GM12874 (cell line): Measurements from ENCODE around the gene PRDX5.

Experiments used
- TF ChIP-seq, protein P1 (sequence below): IDR thresholded peaks from 2 replicates; pipeline ENCODE4 v1.5.1; 2011; ENCODE audit warnings: low read depth, mild to moderate bottlenecking, control low read depth, low read length, moderate library complexity; ENCODE audit not compliant: insufficient read depth

Gene PRDX5

DNA sequence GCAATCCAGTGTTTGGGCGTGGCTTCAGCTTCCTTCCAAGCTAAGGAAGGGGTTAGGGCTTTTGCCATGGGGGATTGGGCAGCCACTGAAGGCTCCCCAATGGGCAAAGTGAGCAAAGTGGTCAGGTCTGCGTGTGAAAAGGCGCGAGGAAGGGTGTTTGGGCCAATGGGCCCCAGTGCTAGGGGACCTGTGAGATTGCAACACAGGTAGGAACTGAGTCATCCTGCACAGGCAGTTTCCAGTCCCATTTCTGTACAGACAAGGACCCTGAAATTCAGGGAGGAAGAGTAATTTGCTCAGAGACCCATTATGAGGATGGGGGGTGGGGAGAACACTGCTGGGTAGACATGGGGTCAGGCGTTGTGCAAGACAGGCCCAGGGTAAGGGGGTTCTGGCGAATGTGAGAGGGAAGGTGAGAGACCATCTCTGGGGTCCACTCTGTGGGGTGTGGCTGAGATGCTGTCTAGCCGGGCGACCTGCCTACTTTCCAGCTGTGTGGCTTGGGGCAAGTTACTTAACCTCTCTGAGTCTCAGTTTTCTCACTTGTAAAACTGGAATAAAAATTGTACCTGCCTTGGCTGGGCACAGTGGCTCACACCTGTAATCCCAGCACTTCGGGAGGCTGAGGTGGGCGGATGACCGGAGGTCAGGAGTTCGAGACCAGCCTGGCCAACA lies 29.4 kb downstream of the PRDX5 start:
- TF ChIP-seq, protein P1, sequence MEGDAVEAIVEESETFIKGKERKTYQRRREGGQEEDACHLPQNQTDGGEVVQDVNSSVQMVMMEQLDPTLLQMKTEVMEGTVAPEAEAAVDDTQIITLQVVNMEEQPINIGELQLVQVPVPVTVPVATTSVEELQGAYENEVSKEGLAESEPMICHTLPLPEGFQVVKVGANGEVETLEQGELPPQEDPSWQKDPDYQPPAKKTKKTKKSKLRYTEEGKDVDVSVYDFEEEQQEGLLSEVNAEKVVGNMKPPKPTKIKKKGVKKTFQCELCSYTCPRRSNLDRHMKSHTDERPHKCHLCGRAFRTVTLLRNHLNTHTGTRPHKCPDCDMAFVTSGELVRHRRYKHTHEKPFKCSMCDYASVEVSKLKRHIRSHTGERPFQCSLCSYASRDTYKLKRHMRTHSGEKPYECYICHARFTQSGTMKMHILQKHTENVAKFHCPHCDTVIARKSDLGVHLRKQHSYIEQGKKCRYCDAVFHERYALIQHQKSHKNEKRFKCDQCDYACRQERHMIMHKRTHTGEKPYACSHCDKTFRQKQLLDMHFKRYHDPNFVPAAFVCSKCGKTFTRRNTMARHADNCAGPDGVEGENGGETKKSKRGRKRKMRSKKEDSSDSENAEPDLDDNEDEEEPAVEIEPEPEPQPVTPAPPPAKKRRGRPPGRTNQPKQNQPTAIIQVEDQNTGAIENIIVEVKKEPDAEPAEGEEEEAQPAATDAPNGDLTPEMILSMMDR = no peak

- TF ChIP-seq, protein P1 = no peak
Measured at GRCh38 chr11:64348383-64349024, 30.6 kb downstream of the PRDX5 start.

GRCh38 chr11:64349025-64349387 lies 31.1 kb downstream of the PRDX5 start:
- TF ChIP-seq, protein P1 = no peak

DNA sequence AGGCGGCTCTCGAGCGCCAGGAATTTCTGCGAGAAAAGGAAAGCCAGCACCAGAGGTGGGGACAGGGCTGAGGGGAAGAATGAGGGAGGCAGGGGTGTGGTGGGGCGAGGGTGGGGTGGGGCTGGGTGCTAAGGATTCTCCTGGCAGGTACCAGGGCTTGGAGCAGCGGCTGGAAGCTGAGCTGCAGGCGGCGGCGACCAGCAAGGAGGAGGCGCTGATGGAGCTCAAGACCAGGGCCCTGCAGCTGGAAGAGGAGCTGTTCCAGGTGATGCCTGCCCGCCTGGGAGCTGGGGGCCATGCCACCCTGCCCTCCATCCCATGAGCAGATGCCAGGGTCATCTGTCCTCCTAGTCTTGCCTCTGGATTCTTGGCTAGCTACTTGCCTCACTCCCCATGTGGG lies 31.5 kb downstream of the PRDX5 start:
- TF ChIP-seq, protein P1 = no peak

DNA sequence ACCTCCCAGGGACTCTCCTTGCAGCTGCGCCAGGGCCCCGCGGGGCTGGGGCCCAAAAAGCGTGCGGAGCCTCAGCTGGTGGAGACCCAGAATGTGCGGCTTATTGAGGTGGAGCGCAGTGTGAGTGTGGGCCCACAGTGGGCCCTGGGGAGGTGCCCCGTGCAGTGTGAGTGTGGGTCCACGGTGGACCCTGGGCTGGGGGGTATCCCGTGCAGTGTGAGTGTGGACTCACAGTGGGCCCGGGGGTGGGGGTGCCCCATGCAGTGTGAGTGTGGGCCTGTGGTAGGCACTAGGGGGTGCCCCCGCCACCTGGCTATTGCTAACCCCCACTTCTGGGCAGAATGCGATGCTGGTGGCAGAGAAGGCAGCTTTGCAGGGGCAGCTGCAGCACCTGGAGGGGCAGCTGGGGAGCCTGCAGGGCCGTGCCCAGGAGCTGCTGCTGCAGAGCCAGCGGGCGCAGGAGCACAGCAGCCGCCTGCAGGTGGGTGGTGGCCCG lies 33.3 kb downstream of the PRDX5 start:
- TF ChIP-seq, protein P1 = no peak

DNA sequence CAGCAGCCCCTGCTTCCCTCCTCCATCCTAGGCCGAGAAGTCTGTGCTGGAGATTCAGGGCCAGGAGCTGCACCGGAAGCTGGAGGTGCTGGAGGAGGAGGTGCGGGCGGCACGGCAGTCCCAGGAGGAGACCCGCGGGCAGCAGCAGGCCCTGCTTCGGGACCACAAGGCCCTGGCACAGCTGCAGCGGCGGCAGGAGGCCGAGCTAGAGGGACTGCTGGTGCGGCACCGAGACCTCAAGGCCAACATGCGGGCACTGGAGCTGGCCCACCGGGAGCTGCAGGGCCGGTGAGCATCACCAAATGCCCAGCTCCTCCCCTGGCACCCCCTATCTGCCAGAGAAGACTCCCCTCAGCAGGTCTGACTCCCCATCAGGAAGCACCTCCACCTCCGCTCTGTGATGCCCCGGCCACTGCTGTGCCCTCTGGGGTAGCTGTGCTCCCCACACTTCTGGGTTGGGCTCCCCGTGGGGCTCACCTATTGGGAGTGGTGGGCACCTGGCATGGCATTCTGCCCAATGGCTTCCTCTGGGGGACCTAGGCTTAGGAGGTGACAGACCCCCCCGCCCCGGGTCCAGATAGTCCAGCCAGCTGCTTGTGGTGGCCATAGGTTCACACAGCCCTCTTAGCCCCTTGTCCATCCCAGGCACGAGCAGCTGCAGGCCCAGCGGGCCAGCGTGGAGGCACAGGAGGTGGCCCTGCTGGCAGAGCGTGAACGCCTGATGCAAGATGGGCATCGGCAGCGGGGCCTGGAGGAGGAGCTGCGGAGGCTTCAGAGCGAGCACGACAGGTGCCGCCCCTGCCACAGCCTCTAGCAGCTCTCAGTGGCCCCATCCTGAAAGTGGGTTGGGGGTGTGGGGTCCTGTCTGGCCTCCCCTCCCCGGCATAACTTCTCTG lies 34.4 kb downstream of the PRDX5 start:
- TF ChIP-seq, protein P1 = no peak

DNA sequence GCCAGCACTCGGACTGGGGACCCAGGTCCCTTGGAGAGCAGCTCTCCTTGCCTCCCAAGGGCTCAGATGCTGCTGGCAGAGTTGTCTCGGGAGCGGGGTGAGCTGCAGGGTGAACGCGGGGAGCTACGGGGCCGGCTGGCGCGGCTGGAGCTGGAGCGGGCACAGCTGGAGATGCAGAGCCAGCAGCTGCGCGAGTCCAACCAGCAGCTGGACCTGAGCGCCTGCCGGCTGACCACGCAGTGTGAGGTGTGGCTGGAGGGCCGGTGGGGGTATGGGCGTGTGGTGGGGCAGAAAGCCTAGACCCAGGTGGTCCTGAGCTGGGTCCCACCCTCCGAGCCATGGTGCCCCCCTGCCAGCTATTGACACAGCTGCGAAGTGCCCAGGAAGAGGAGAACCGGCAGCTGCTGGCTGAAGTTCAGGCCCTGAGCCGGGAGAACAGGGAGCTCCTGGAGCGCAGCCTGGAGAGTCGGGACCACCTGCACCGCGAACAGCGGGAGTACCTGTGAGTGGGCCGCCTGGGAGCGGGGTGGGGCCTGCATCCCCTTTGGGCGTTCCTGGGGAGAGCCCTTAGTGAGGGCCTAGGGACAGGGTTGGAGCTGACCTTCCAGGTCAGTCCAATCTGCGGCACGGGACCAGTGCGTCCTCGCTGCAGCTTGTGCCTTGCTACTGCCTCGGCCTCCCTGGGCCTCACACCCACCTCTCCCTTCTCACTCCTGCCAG lies 35.2 kb downstream of the PRDX5 start:
- TF ChIP-seq, protein P1 = no peak
